Subcutaneous abdominal adipose tissue (tissue), 5 donors: ENCODE data around the gene SRM.
"Not testable (repeated sequence)": the region's sequence is repeated elsewhere in the genome, so short reads cannot be mapped to it uniquely, and the experiment has no call there.

Experiments used
- H3K27ac ChIP-seq: one replicate; pipeline ENCODE4 v1.7.0; 2013; ENCODE audit warnings: low read depth, mild to moderate bottlenecking, inconsistent platforms, low read length, moderate library complexity
- H3K27me3 ChIP-seq, 5 donors: one replicate each; pipeline ENCODE4 v1.7.0; 2013; ENCODE audit warnings: low read length in 5 of 5, inconsistent platforms in 1 of 5; ENCODE audit not compliant: control insufficient read depth in 5 of 5, insufficient read depth in 4 of 5
- H3K36me3 ChIP-seq, 5 donors: one replicate each; pipeline ENCODE4 v1.7.0; 2013; ENCODE audit warnings: low read length in 5 of 5; ENCODE audit not compliant: control insufficient read depth in 5 of 5, insufficient read depth in 5 of 5
- H3K4me1 ChIP-seq, 5 donors: one replicate each; pipeline ENCODE4 v1.7.0; 2013; ENCODE audit warnings: low read length in 5 of 5, mild to moderate bottlenecking in 3 of 5, moderate library complexity in 1 of 5; ENCODE audit not compliant: control insufficient read depth in 5 of 5, insufficient read depth in 5 of 5
- H3K4me3 ChIP-seq, 5 donors: one replicate each; pipeline ENCODE4 v1.7.0; 2013; ENCODE audit warnings: low read length in 5 of 5, low read depth in 1 of 5
- H3K9ac ChIP-seq, 5 donors: one replicate each; pipeline ENCODE4 v1.7.0; 2013; ENCODE audit warnings: low read length in 5 of 5, mild to moderate bottlenecking in 4 of 5, moderate library complexity in 3 of 5
- H3K9me3 ChIP-seq, 5 donors: one replicate each; pipeline ENCODE4 v1.7.0; 2013; ENCODE audit warnings: low read length in 5 of 5; ENCODE audit not compliant: control insufficient read depth in 5 of 5
- donor health status: healthy.
- donor health status: healthy.
- donor health status: healthy.
- donor health status: healthy.
- donor health status: healthy.

SRM gene

DNA sequence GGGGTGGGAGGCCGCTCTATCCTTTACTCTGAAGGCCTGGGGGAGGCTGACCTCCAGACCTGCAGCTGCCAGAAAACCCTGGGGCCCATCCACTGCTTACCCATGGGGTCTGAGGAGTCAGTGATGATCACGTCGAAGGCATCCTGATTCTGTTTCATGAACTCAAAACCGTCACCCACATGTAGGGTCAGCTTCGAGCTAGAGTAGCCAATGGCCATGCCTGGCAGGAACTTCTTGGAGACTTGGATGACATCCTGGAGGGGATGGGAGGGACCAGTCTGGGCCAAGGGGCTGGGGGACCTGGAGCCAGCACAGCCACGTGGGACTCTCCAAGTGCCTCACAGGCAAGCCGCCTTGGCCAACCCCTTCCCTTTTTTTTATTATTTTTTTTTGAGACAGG lies 3.3 kb downstream of the SRM start:
- Histone ChIP-seq H3K27me3 (peaks cover 0 to 5% (median 0%) of the 10 kb centered on the region in 5 donors), H3K4me1 (peaks cover 3 to 32% (median 28%) of the 10 kb centered on the region in 5 donors), H3K9me3 (no peaks in the 10 kb centered on the region), H3K4me3 (no peak overlapping the region), H3K9ac (no peak overlapping the region), H3K36me3 (peaks cover 0 to 27% (median 16%) of the 10 kb centered on the region in 5 donors), H3K27ac (no peak overlapping the region)

DNA sequence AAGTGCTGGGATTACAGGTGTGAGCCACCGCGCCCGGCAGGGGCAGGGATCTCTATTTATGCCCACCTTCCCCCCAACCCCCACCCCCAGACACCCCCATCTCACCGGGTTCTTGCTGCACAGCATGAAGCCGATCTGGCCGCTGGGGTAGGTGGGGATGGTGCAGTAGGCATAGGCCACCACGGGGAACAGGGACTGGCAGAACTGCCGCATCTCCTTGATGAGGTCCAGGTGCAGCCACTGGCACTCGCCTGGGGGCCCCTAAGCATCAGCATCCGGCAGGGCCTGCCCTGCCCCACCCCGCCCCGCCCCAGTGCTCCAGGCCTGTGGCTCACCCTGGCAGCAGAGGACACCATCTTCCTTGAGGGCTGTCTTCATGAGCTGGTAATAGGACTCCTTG lies 4.1 kb downstream of the SRM start:
- Histone ChIP-seq H3K9me3 (no peaks in the 10 kb centered on the region), H3K4me3 (no peak overlapping the region), H3K27me3 (peaks cover 0 to 5% (median 0%) of the 10 kb centered on the region in 5 donors), H3K9ac (no peak overlapping the region), H3K36me3 (peaks cover 0 to 27% (median 16%) of the 10 kb centered on the region in 5 donors), H3K27ac (no peak overlapping the region), H3K4me1 (peaks cover under 1 to 27% (median 22%) of the 10 kb centered on the region in 5 donors)

DNA sequence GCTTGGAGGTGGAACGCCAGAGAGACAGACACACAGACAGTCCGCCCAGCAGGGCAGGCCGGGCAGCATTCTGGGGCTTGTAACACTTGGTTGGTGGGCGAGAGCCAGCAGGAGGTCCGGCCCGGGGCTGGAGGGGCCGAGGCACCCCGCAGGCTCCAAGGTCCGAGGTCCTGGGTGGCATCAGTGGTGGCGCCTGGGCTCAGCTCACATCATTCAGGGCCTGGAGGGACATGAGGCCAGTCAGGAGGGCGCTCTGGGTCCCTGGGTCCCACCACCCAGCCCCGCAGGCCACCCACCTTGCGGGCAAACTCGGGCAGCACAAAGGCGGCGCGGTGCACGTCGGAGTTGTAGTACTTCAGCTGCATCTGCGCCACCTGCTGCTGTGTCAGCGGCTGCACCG lies 5.2 kb downstream of the SRM start:
- peaks cover 0 to 23% (median 17%) of the 10 kb centered on the region in 5 donors for H3K4me1 ChIP-seq
- H3K27ac ChIP-seq = no peak overlapping the region
- no peak overlapping the region for H3K4me3 ChIP-seq
- no peak overlapping the region for H3K9ac ChIP-seq
- no peaks in the 10 kb centered on the region for H3K9me3 ChIP-seq
- H3K27me3 ChIP-seq = peaks cover 0 to 5% (median 0%) of the 10 kb centered on the region in 5 donors
- H3K36me3 ChIP-seq = peaks cover 0 to 27% (median 16%) of the 10 kb centered on the region in 5 donors

DNA sequence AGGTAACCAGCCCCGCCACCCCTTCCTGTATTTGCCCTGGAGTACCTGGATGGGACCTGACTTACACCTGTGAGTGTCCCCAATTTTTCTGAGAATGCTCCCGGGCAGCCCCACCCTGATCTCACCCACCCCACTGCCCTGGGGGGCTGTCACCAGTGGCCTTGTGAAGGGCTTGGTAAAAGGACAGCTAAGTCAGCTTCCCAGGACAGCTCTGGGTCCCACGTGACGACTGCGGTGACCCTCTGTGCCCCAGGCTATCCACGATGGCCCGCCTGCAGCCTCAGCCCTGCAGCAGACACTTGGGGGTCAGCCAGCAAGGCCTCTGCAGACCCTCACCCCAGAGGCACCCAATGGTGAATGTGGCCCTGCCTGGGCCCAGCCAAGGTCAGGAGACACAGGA lies 5.6 kb downstream of the SRM start:
- no peak overlapping the region for H3K9ac ChIP-seq
- peaks cover 0 to 19% (median 13%) of the 10 kb centered on the region in 5 donors for H3K4me1 ChIP-seq
- no peak overlapping the region for H3K4me3 ChIP-seq
- H3K27ac ChIP-seq = no peak overlapping the region
- no peaks in the 10 kb centered on the region for H3K9me3 ChIP-seq
- H3K36me3 ChIP-seq = peaks cover 0 to 27% (median 16%) of the 10 kb centered on the region in 5 donors
- H3K27me3 ChIP-seq = peaks cover 0 to 5% (median 0%) of the 10 kb centered on the region in 5 donors

DNA sequence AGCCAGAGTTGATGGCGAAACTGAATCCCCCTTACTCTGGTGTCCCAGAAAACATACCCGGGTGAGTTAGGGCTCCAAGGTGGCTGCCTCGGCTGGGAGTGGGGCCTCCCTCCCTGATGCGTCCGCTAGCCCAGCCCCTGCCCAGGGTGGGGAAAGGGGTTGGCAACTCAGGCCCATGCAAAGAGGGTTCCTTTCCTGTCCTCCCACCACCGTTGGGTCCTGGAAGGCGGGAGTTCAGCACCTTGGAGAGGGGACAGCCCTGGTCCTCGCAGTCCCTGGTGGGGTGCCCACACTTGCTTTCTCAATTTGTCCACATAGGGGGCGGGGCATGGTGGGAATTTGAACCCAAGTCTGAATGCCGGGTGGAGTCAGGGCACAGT lies 6.1 kb downstream of the SRM start:
- H3K4me1 ChIP-seq = peaks cover 0 to 15% (median 8%) of the 10 kb centered on the region in 5 donors
- H3K9me3 ChIP-seq = no peaks in the 10 kb centered on the region
- peaks cover 0 to 5% (median 0%) of the 10 kb centered on the region in 5 donors for H3K27me3 ChIP-seq
- H3K27ac ChIP-seq = no peak overlapping the region
- H3K36me3 ChIP-seq = peaks cover 0 to 27% (median 16%) of the 10 kb centered on the region in 5 donors
- H3K4me3 ChIP-seq = no peak overlapping the region
- no peak overlapping the region for H3K9ac ChIP-seq

DNA sequence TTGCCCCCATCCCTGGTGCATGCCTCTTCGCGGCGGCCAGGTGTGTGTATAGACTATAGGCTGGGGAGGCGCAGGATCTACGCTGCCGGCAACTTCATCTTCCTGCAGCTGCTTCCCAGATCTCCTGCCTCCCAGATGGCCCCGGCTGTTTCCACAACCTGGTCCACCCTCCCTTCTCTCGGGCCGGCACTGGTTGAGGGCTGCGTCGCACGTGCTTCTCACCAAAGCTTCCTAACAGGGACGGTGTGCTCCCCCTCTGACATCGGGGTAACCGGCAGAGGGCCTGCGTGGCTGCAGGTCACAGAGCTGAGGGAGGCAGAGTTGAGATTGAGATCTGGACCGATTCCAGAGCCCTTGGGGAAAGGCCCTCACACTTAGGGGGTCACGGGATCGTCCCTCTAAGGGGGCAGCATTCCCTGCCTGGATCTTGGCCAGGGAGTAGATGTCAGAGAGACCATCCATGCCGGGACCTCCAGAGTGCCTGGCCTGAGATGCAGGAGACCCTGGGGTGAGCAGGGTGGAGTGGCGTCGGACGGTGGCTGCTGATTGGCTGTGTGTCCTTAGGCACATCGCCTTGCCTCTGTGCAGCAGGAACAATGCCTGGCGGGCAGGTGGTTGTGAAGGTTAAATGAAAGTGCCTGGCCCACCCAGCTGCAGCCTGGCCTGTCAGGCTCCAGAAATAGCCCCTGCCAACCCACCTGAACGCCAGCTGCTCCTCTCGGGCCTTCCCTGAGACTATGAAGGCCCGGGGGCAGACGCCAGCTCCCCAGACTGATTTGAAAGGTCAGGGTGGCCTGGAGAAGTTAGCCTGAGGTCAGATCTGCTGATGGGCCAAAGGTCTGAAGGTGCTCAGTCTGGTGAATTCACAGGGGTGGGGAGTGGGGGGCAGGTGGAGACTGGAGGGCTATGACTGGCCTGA lies 6.7 kb downstream of the SRM start:
- H3K9me3 ChIP-seq = no peaks in the 10 kb centered on the region
- peaks cover 0 to 26% (median 16%) of the 10 kb centered on the region in 5 donors for H3K36me3 ChIP-seq
- peaks cover 0 to 11% (median 5%) of the 10 kb centered on the region in 5 donors for H3K4me1 ChIP-seq
- no peak overlapping the region for H3K4me3 ChIP-seq
- H3K27ac ChIP-seq = no peak overlapping the region
- peak overlapping the region in 1 of 5 donors; percentile 20 for H3K9ac ChIP-seq
- peaks cover 0 to 5% (median 0%) of the 10 kb centered on the region in 5 donors for H3K27me3 ChIP-seq

DNA sequence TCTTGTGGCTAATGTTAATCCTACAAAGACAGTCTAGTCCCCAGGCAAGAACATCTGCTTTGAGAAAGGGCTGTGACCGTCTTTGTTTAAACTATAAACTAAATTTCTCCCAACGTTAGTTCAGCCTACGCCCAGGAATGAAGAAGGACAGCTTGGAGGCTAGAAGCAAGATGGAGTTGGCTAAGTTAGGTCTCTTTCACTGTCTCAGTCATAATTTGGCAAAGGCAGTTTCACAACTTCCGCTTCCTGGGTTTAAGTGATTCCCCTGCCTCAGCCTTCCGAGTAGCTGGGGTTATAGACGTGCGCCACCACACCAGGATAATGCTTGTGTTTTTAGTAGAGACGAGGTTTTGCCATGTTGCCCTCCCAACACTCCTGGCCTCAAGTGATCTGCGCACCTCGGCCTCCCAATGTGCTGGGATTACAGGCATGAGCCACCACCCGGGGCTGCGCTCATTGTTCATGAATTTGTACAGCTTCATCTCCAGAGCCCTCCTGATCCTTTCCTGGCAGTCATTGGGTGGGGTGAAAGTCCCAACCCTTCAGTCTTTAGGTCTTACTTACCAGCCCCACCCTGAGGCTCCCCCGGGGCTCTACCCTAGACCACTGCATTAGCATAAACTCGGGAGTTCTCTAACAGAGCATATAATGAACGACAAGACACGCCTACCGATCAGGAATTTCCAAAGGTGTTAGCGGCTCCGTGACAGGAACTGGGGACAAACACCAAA lies 7.9 kb downstream of the SRM start:
- no peak overlapping the region for H3K9ac ChIP-seq
- no peak overlapping the region for H3K27ac ChIP-seq
- H3K4me1 ChIP-seq = peaks cover 0 to 11% (median 5%) of the 10 kb centered on the region in 5 donors
- peaks cover 0 to 19% (median 14%) of the 10 kb centered on the region in 5 donors for H3K36me3 ChIP-seq
- no peaks in the 10 kb centered on the region for H3K9me3 ChIP-seq
- no peak overlapping the region for H3K4me3 ChIP-seq
- peaks cover 0 to 5% (median 0%) of the 10 kb centered on the region in 5 donors for H3K27me3 ChIP-seq

DNA sequence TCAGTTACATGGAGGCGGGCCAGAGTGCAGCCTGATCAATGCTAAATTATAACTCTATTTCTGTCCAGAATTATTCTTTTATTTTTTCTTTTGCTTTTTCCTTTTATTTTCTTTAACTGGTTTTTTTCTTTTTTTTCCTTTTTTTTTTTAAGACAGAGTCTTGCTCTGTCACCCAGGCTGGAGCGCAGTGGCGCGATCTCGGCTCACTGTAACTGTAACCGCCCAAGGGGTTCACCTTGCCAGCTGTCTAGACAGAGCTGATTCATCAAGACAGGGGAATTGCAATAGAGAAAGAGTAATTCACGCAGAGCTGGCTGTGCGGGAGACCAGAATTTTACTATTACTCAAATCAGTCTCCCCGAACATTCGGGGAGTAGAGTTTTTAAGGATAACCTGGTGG lies 8.7 kb downstream of the SRM start:
- Histone ChIP-seq H3K4me1 (peaks cover 0 to 11% (median 5%) of the 10 kb centered on the region in 5 donors), H3K36me3 (peaks cover 0 to 13% (median 9%) of the 10 kb centered on the region in 5 donors)
- H3K9me3 ChIP-seq, H3K27ac ChIP-seq, H3K4me3 ChIP-seq, H3K9ac ChIP-seq, H3K27me3 ChIP-seq: not testable (repeated sequence)

DNA sequence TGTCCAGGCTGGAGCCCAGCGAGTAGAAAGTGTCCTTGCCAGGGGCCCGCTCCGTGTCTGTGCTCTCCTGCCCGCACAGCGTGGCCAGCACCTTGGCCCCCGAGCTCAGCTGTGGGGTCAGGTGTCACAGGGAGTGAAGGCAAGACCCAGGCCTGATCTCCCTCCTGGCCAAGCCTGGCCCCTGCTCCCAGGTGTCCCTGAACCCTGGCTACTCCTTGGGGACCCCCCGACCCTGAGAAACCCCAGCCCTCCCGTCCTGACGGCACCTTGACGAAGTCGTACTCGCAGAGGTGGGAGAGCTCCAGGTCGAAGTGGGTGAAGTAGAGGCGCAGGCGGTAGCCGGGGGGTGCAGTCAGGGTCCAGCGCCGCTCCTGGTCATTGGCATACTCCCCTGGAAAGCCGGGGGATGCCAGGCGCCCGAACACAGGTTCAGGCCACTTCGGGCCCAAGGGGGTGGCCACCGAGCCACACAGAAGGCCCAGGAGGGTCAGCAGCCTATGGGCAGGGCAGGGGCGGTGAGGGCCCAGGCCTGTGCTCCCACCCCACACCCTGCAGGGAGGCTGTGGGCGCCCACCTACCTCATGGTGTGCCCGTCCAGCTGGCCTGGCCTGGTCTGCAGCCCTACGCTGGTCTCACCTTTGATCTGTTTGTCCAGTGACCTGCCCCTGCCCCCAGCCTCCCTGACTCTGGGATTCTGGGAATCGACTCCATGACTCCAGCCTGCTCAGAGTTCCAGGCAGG lies 13.0 kb downstream of the SRM start, which contains the start of gene MASP2:
Gene MASP2 (minus strand): TSS at position 615 of the 741 bp plus-strand sequence. CDS start 32 bp downstream, at position 583.
- Histone ChIP-seq H3K9ac (no peak within 1 kb of the TSS), H3K27ac (no peak within 1 kb of the TSS), H3K9me3 (no peaks in the 10 kb centered on the region), H3K36me3 (no peaks in the 10 kb centered on the region), H3K4me3 (no peak within 1 kb of the TSS), H3K27me3 (peaks cover 0 to 4% (median 0%) of the 10 kb centered on the region in 5 donors), H3K4me1 (peaks cover 0 to 4% (median under 1%) of the 10 kb centered on the region in 5 donors)
